Activated CD4-positive, alpha-beta memory T cell treated with anti-CD3 and anti-CD28 coated beads, Interleukin-2, amount 10 ng/mL, durations not matched to agents 7 days and 5 days (primary cell): ENCODE data around the gene ARHGEF18. TPM values are rescaled to one million over a fixed set of nuclear protein-coding genes. Genes with fewer than 3 reads are reported as not detected.
"Not testable (repeated sequence)": the region's sequence is repeated elsewhere in the genome, so short reads cannot be mapped to it uniquely, and the experiment has no call there.

Experiments used
- CTCF ChIA-PET: fragments of 350-600 bp; sonication (Branson Sonifier 250); formaldehyde crosslinking; loops from one replicate; lab custom pipeline; 2021; ENCODE audit warnings: antibody characterized with exemption, inconsistent platforms; lab: Charles Lee
- POLR2A ChIA-PET: fragments of 350-600 bp; sonication (Branson Sonifier 250); formaldehyde crosslinking; loops from one replicate; lab custom pipeline; 2021; ENCODE audit warnings: antibody characterized with exemption; lab: Charles Lee
- DNase-seq: peaks from one replicate; pipeline ENCODE4 v3.0.0-alpha.2; 2020
- H3K27ac Mint-ChIP-seq: one replicate; pipeline ENCODE4 v1.8.0; 2021; ENCODE audit warnings: mild to moderate bottlenecking, mixed read lengths
- H3K27me3 Mint-ChIP-seq: one replicate; pipeline ENCODE4 v1.8.0; 2021; ENCODE audit warnings: mixed read lengths
- H3K36me3 Mint-ChIP-seq: one replicate; pipeline ENCODE4 v1.8.0; 2021; ENCODE audit warnings: low read depth, mixed read lengths
- H3K4me1 Mint-ChIP-seq: one replicate; pipeline ENCODE4 v1.8.0; 2021; ENCODE audit warnings: mixed read lengths
- H3K4me3 Mint-ChIP-seq: one replicate; pipeline ENCODE4 v1.8.0; 2021; ENCODE audit warnings: mild to moderate bottlenecking, mixed read lengths
- H3K9me3 Mint-ChIP-seq: one replicate; pipeline ENCODE4 v1.8.0; 2021; ENCODE audit warnings: mixed read lengths
- total RNA-seq, 2 experiments: library from RNA; stranded (reverse); gene quantifications; one replicate each; pipeline ENCODE4 v1.2.3, GENCODE V29; 2021

Gene ARHGEF18
- total RNA-seq: 10 to 100 TPM; 31.9 to 36.0 TPM

GRCh38 chr19:7348587-7349230 lies at the start of gene ARHGEF18:
TSS of gene ARHGEF18 (plus strand) at chr19:7348937. CDS start at chr19:7362891, 13,954 bp downstream.
- H3K36me3 Mint-ChIP-seq: peaks cover 21% of the 10 kb centered on the region
- H3K27ac Mint-ChIP-seq: peak within 1 kb of the TSS; percentile 85
- H3K27me3 Mint-ChIP-seq: no peaks in the 10 kb centered on the region
- DNase-seq: peak; percentile 60
- peaks cover 56% of the 10 kb centered on the region for H3K4me1 Mint-ChIP-seq
- peak within 1 kb of the TSS; percentile 79 for H3K4me3 Mint-ChIP-seq
- ChIA-PET CTCF (interaction anchor here (0.9 to 3.3 kb wide), 10 partner anchors 7 to 332 kb away, joined by 3 to 19 read pairs (median 4); partner anchors contain the start of gene TRAPPC5), POLR2A (interaction anchor here (0.9 to 2.9 kb wide), 11 partner anchors 8 to 1726 kb away, joined by 3 to 13 read pairs (median 4); partner anchors contain the start of genes MCOLN1, PET100, SAFB2 and XAB2)
- peaks cover 11% of the 10 kb centered on the region for H3K9me3 Mint-ChIP-seq

GRCh38 chr19:7301525-7301924 lies 47.2 kb upstream of the ARHGEF18 start:
- Mint-ChIP-seq H3K36me3 (no peaks in the 10 kb centered on the region), H3K9me3 (no peaks in the 10 kb centered on the region), H3K27ac (no peak overlapping the region), H3K4me1 (no peaks in the 10 kb centered on the region), H3K27me3 (peaks cover 6% of the 10 kb centered on the region), H3K4me3 (no peak overlapping the region)
- POLR2A ChIA-PET: no interaction called here
- DNase-seq: no peak
- CTCF ChIA-PET: interaction anchor here (0.7 kb wide), 1 partner anchor 157 kb away, joined by 3 read pairs; no protein-coding TSS in a partner anchor

GRCh38 chr19:7303470-7303869 lies 45.3 kb upstream of the ARHGEF18 start:
- DNase-seq: no peak
- Mint-ChIP-seq H3K4me1 (no peaks in the 10 kb centered on the region), H3K9me3 (no peaks in the 10 kb centered on the region), H3K36me3 (no peaks in the 10 kb centered on the region), H3K27ac (no peak overlapping the region), H3K27me3 (peaks cover 4% of the 10 kb centered on the region), H3K4me3 (no peak overlapping the region)
- POLR2A ChIA-PET: no interaction called here
- CTCF ChIA-PET: no interaction called here

- H3K4me1 Mint-ChIP-seq: no peaks in the 10 kb centered on the region
- H3K27ac Mint-ChIP-seq: no peak overlapping the region
- DNase-seq: no peak
- H3K9me3 Mint-ChIP-seq: no peaks in the 10 kb centered on the region
- H3K4me3 Mint-ChIP-seq: no peak overlapping the region
- peaks cover 4% of the 10 kb centered on the region for H3K27me3 Mint-ChIP-seq
- H3K36me3 Mint-ChIP-seq: no peaks in the 10 kb centered on the region
- ChIA-PET POLR2A (interaction anchor here (0.6 kb wide), 1 partner anchor 110 kb away, joined by 3 read pairs; no protein-coding TSS in a partner anchor), CTCF (no interaction called here)
Measured at GRCh38 chr19:7304200-7304599, 44.5 kb upstream of the ARHGEF18 start.

GRCh38 chr19:7307590-7308218 lies 41.0 kb upstream of the ARHGEF18 start:
- Mint-ChIP-seq H3K4me1 (no peaks in the 10 kb centered on the region), H3K27me3 (no peaks in the 10 kb centered on the region), H3K4me3 (no peak overlapping the region), H3K27ac (no peak overlapping the region), H3K9me3 (no peaks in the 10 kb centered on the region), H3K36me3 (no peaks in the 10 kb centered on the region)
- ChIA-PET POLR2A (no interaction called here), CTCF (no interaction called here)
- DNase-seq: no peak

GRCh38 chr19:7308327-7308726 lies 40.4 kb upstream of the ARHGEF18 start:
- DNase-seq, POLR2A ChIA-PET, H3K27me3 Mint-ChIP-seq, H3K4me3 Mint-ChIP-seq, H3K36me3 Mint-ChIP-seq, H3K27ac Mint-ChIP-seq, H3K4me1 Mint-ChIP-seq, H3K9me3 Mint-ChIP-seq: not testable (repeated sequence)
- CTCF ChIA-PET: interaction anchor here (1.2 kb wide), 1 partner anchor 18 kb away, joined by 3 read pairs; no protein-coding TSS in a partner anchor

GRCh38 chr19:7311911-7312310 lies 36.8 kb upstream of the ARHGEF18 start:
- Mint-ChIP-seq H3K27me3 (no peaks in the 10 kb centered on the region), H3K9me3 (no peaks in the 10 kb centered on the region), H3K4me1 (no peaks in the 10 kb centered on the region), H3K27ac (no peak overlapping the region), H3K4me3 (no peak overlapping the region), H3K36me3 (no peaks in the 10 kb centered on the region)
- POLR2A ChIA-PET: no interaction called here
- DNase-seq: no peak
- CTCF ChIA-PET: no interaction called here

GRCh38 chr19:7312816-7313215 lies 35.9 kb upstream of the ARHGEF18 start:
- Mint-ChIP-seq H3K36me3 (no peaks in the 10 kb centered on the region), H3K9me3 (no peaks in the 10 kb centered on the region), H3K27me3 (no peaks in the 10 kb centered on the region), H3K4me3 (no peak overlapping the region), H3K4me1 (no peaks in the 10 kb centered on the region), H3K27ac (no peak overlapping the region)
- ChIA-PET POLR2A (no interaction called here), CTCF (no interaction called here)
- no peak for DNase-seq

GRCh38 chr19:7318176-7318575 lies 30.6 kb upstream of the ARHGEF18 start:
- Mint-ChIP-seq H3K36me3 (no peaks in the 10 kb centered on the region), H3K27ac (no peak overlapping the region), H3K9me3 (peaks cover 5% of the 10 kb centered on the region), H3K4me3 (no peak overlapping the region), H3K4me1 (no peaks in the 10 kb centered on the region), H3K27me3 (peaks cover 2% of the 10 kb centered on the region)
- ChIA-PET POLR2A (no interaction called here), CTCF (no interaction called here)
- no peak for DNase-seq

- POLR2A ChIA-PET: no interaction called here
- Mint-ChIP-seq H3K27ac (no peak overlapping the region), H3K4me3 (no peak overlapping the region), H3K36me3 (no peaks in the 10 kb centered on the region), H3K9me3 (no peaks in the 10 kb centered on the region), H3K4me1 (no peaks in the 10 kb centered on the region), H3K27me3 (peaks cover 8% of the 10 kb centered on the region)
- CTCF ChIA-PET: interaction anchor here (0.5 to 2.1 kb wide), 13 partner anchors 14 to 224 kb away, joined by 3 to 8 read pairs (median 4); no protein-coding TSS in a partner anchor
- DNase-seq: peak; percentile 44
Measured at GRCh38 chr19:7326105-7326877, 22.4 kb upstream of the ARHGEF18 start.

GRCh38 chr19:7327802-7328201 lies 20.9 kb upstream of the ARHGEF18 start:
- Mint-ChIP-seq H3K4me1 (no peaks in the 10 kb centered on the region), H3K36me3 (no peaks in the 10 kb centered on the region), H3K4me3 (no peak overlapping the region), H3K27ac (no peak overlapping the region), H3K27me3 (peaks cover 8% of the 10 kb centered on the region), H3K9me3 (no peaks in the 10 kb centered on the region)
- CTCF ChIA-PET: interaction anchor here (1.4 to 2.1 kb wide), 4 partner anchors 13 to 225 kb away, joined by 4 to 8 read pairs (median 4); no protein-coding TSS in a partner anchor
- DNase-seq: no peak
- POLR2A ChIA-PET: no interaction called here

- Mint-ChIP-seq H3K4me3 (no peak overlapping the region), H3K4me1 (no peaks in the 10 kb centered on the region), H3K27me3 (peaks cover 12% of the 10 kb centered on the region), H3K36me3 (no peaks in the 10 kb centered on the region), H3K9me3 (no peaks in the 10 kb centered on the region), H3K27ac (no peak overlapping the region)
- POLR2A ChIA-PET: no interaction called here
- no peak for DNase-seq
- CTCF ChIA-PET: interaction anchor here (1.5 to 3.0 kb wide), 2 partner anchors 13 to 25 kb away, joined by 5 to 16 read pairs; no protein-coding TSS in a partner anchor
Measured at GRCh38 chr19:7328647-7329046, 20.1 kb upstream of the ARHGEF18 start.

GRCh38 chr19:7331446-7331845 lies 17.3 kb upstream of the ARHGEF18 start:
- DNase-seq: no peak
- POLR2A ChIA-PET: no interaction called here
- peaks cover 15% of the 10 kb centered on the region for H3K27me3 Mint-ChIP-seq
- H3K4me1 Mint-ChIP-seq: no peaks in the 10 kb centered on the region
- H3K27ac Mint-ChIP-seq: no peak overlapping the region
- no peaks in the 10 kb centered on the region for H3K36me3 Mint-ChIP-seq
- no peak overlapping the region for H3K4me3 Mint-ChIP-seq
- CTCF ChIA-PET: interaction anchor here (3.0 kb wide), 1 partner anchor 10 kb away, joined by 16 read pairs; no protein-coding TSS in a partner anchor
- no peaks in the 10 kb centered on the region for H3K9me3 Mint-ChIP-seq
